ENCODE results near the gene KCNH2.

- TF ChIP-seq CTCF (IDR thresholded peaks at IDR 0.05) = no peak
- no peak for TF ChIP-seq ZFX (IDR thresholded peaks at IDR 0.05; ENCODE audit: borderline replicate concordance)
Observed at GRCh38 chr7:150982351-150982750, 4.2 kb upstream of the KCNH2 start.
